KMS-11 (cell line): ENCODE measurements around the gene CSTB.

Experiments used
- H2AFZ ChIP-seq: fragments of 200-600 bp; sonication (generic); 2 replicates; pipeline ENCODE4 v1.6.1; 2016; ENCODE audit warnings: antibody characterized with exemption, mixed run types, low read depth
- H3K27ac ChIP-seq: fragments of 200-600 bp; sonication (generic); 2 replicates; pipeline ENCODE4 v1.6.1; 2016; ENCODE audit warnings: mild to moderate bottlenecking, mixed run types
- H3K27me3 ChIP-seq: fragments of 200-600 bp; sonication (generic); 2 replicates; pipeline ENCODE4 v1.6.1; 2017; ENCODE audit warnings: mild to moderate bottlenecking, low read depth, mixed run types, moderate library complexity; ENCODE audit not compliant: insufficient read depth
- H3K36me3 ChIP-seq: fragments of 200-600 bp; sonication (generic); 2 replicates; pipeline ENCODE4 v1.6.1; 2017; ENCODE audit warnings: mild to moderate bottlenecking, mixed run types; ENCODE audit not compliant: insufficient read depth
- H3K4me1 ChIP-seq: fragments of 200-600 bp; sonication (generic); 2 replicates; pipeline ENCODE4 v1.6.1; 2016; ENCODE audit warnings: mild to moderate bottlenecking, low read depth, mixed run types; ENCODE audit not compliant: poor library complexity, severe bottlenecking
- H3K4me2 ChIP-seq: fragments of 200-600 bp; sonication (generic); 2 replicates; pipeline ENCODE4 v1.7.0; 2016; ENCODE audit warnings: mild to moderate bottlenecking, mixed run types
- H3K4me3 ChIP-seq: fragments of 200-600 bp; sonication (generic); IDR thresholded peaks from 2 replicates; pipeline ENCODE4 v1.6.1; 2017; ENCODE audit warnings: low read depth, low read length, mixed read lengths; ENCODE audit not compliant: insufficient read depth
- H3K79me2 ChIP-seq: fragments of 200-600 bp; sonication (generic); 2 replicates; pipeline ENCODE4 v1.6.1; 2016; ENCODE audit warnings: low read depth, mixed run types; ENCODE audit not compliant: insufficient read depth
- H3K9ac ChIP-seq: fragments of 200-600 bp; sonication (generic); 2 replicates; pipeline ENCODE4 v1.6.1; 2016; ENCODE audit warnings: mild to moderate bottlenecking, mixed run types
- H4K20me1 ChIP-seq: fragments of 200-600 bp; sonication (generic); 2 replicates; pipeline ENCODE4 v1.6.1; 2016; ENCODE audit warnings: mild to moderate bottlenecking, mixed run types; ENCODE audit not compliant: insufficient read depth
- TF ChIP-seq, protein P1 (sequence below): fragments of 200-600 bp; sonication (generic); conservative IDR thresholded peaks from 2 replicates; pipeline ENCODE4 v1.6.1; 2017; ENCODE audit warnings: low read depth, mild to moderate bottlenecking, antibody characterized with exemption, low read length, moderate library complexity, mixed read lengths

The CSTB gene

DNA sequence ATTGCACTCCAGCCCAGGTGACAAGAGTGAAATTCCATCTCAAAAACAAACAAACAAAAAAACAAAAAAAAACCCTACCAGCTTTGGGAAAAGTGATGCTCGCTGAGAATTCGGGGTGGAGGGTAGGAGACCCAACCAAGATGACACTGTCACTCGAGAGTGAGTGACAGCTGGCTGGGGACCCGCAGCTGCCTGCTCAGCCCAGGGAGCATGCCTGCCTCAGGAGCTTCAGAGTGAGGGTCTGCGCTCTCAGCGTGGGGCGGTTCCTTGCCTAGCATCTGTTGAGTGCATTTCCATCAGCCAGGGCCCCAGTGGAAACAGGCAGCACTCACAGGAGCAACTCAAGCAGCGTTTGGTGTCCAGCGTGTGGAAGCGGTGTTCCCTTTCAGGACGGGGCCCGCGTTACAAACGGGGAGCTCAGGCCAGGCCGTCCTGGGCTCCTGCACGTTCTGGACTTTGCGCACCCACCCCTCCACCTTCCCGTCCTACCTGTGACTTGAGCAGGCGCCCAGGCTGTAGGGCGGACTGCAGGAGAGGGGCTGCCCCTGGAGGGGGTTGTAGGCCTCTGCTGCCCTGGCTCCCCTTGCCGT lies 5.9 kb downstream of the CSTB start:
- Histone ChIP-seq H2AFZ (no peak overlapping the region), H3K27ac (no peak overlapping the region), H3K4me2 (no peak overlapping the region), H3K4me1 (peaks cover 2% of the 10 kb centered on the region), H3K4me3 (no peak overlapping the region), H3K9ac (no peak overlapping the region), H3K36me3 (no peaks in the 10 kb centered on the region), H3K79me2 (no peaks in the 10 kb centered on the region), H3K27me3 (no peaks in the 10 kb centered on the region), H4K20me1 (no peaks in the 10 kb centered on the region)
- TF ChIP-seq, protein P1, sequence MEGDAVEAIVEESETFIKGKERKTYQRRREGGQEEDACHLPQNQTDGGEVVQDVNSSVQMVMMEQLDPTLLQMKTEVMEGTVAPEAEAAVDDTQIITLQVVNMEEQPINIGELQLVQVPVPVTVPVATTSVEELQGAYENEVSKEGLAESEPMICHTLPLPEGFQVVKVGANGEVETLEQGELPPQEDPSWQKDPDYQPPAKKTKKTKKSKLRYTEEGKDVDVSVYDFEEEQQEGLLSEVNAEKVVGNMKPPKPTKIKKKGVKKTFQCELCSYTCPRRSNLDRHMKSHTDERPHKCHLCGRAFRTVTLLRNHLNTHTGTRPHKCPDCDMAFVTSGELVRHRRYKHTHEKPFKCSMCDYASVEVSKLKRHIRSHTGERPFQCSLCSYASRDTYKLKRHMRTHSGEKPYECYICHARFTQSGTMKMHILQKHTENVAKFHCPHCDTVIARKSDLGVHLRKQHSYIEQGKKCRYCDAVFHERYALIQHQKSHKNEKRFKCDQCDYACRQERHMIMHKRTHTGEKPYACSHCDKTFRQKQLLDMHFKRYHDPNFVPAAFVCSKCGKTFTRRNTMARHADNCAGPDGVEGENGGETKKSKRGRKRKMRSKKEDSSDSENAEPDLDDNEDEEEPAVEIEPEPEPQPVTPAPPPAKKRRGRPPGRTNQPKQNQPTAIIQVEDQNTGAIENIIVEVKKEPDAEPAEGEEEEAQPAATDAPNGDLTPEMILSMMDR: no peak

- Histone ChIP-seq H2AFZ (no peak overlapping the region), H3K9ac (no peak overlapping the region), H4K20me1 (no peaks in the 10 kb centered on the region), H3K4me2 (no peak overlapping the region), H3K4me3 (no peak overlapping the region), H3K79me2 (no peaks in the 10 kb centered on the region), H3K4me1 (no peaks in the 10 kb centered on the region), H3K36me3 (no peaks in the 10 kb centered on the region), H3K27me3 (no peaks in the 10 kb centered on the region), H3K27ac (no peak overlapping the region)
- TF ChIP-seq, protein P1: no peak
Measured at GRCh38 chr21:43769325-43769958, 6.7 kb downstream of the CSTB start.

DNA sequence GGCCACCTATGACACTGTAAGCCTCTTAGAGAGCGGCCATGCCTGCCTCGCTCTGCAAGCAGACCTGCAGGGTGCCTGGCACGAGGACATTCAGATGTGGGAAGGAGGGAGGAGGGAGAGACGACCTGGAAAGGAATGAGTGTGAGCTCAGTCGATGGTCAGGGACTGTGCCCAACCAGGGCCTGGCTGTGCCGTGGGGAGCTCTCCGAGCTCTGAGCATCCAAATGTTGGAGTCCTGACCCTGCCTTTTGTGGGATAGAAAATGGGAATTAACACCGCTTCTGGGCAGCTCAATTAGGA lies 7.3 kb downstream of the CSTB start:
- Histone ChIP-seq H3K79me2 (no peaks in the 10 kb centered on the region), H3K4me3 (no peak overlapping the region), H3K27ac (no peak overlapping the region), H3K4me1 (no peaks in the 10 kb centered on the region), H3K36me3 (no peaks in the 10 kb centered on the region), H3K9ac (no peak overlapping the region), H3K4me2 (no peak overlapping the region), H2AFZ (no peak overlapping the region), H3K27me3 (no peaks in the 10 kb centered on the region), H4K20me1 (no peaks in the 10 kb centered on the region)
- TF ChIP-seq, protein P1: no peak

DNA sequence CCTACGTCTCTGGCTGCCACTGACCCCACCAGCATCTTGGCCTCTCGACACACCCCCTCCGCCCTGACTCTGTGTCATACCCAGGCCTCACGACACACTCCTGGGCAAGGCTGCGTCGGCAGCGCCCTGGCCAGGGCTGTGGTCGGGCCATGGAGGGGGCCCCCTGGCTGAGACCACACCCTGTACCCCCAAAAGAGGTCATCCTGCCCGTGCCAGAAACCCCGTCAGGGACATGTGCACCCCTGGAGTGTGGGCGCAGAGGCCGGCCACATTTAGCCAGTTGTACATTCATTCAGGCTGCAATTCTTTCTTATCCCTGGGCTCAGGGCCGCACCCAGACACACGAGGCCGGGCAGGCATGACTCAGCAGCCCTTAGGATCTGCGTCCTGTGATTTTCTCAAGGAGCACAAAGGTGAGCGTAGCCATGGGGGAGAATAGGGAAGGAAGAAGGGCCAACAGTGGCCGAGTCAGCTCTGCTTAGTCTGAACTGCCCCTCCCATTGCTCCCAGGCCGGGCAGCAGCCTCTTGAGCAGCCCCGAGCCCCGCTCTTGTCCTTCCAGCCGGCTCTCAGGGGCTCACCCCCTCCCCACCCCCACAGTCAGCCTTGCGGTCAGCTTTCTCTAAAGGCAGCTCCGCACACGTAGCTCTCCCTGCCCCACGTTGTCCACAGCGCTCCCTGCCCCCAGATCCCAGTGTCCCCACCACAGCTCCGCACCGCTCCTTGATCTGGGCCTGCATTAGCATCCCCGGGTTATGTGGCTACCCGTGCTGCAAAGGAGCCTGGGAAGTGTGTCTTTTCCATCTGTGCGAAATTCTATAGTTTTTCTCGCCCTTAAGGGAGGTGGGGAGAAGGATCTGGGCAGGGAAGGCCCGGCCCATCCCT lies 7.9 kb downstream of the CSTB start:
- H3K4me3 ChIP-seq: no peak overlapping the region
- no peaks in the 10 kb centered on the region for H4K20me1 ChIP-seq
- no peaks in the 10 kb centered on the region for H3K36me3 ChIP-seq
- H3K4me2 ChIP-seq: no peak overlapping the region
- no peaks in the 10 kb centered on the region for H3K27me3 ChIP-seq
- H3K27ac ChIP-seq: no peak overlapping the region
- H2AFZ ChIP-seq: no peak overlapping the region
- no peaks in the 10 kb centered on the region for H3K79me2 ChIP-seq
- H3K4me1 ChIP-seq: no peaks in the 10 kb centered on the region
- TF ChIP-seq, protein P1: no peak
- H3K9ac ChIP-seq: no peak overlapping the region
